GM18498 (cell line): ENCODE measurements around the gene TP53BP2.

Source experiments
- ATAC-seq: cut with Tn5 transposase; IDR thresholded peaks from one replicate; pipeline ENCODE4 v1.9.1; 2021; ENCODE audit warnings: mild to moderate bottlenecking, moderate library complexity; ENCODE audit not compliant: unreplicated experiment

Gene TP53BP2

DNA sequence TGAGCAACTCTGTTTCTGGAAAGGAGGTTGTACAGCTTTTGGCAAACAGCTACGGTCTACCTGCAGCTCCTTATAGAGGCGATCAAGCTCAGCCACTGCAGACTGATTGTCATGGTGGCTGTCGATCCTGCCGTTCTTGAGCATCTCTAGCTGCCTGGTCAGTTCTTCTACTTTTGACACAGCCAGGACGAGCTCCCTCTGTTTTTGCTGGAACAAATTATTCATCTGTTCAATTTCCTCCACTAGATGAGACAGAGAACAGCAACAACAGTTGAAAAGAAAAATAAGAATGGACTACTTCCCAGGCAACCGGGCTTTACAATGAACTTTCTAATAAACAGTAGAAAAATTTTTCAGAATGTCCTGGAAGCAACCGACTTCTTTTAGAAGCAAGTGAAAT, 42.5 kb downstream of the TP53BP2 start:
- ATAC-seq = no peak

GRCh38 chr1:223802602-223803001, 43.1 kb downstream of the TP53BP2 start:
- no peak for ATAC-seq

DNA sequence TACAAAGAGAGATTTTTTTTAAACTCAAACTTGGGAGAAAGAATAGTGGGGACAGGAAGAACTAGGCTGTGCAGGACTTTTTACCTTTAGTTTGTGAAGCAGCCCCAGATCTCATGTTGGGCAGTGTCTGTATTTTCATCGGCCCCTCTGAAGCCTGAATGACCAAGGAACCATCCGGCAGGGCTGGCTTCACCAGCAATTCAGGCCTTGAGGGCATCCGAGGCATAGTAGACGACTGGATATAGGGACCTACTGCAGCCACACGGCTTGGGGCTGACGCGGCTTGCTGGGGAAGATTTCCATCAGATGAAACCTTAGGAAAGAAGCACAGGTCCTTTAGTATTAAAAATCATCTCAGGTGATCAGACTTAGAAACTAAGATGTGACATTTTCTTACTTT, 43.7 kb downstream of the TP53BP2 start:
- ATAC-seq = no peak

DNA sequence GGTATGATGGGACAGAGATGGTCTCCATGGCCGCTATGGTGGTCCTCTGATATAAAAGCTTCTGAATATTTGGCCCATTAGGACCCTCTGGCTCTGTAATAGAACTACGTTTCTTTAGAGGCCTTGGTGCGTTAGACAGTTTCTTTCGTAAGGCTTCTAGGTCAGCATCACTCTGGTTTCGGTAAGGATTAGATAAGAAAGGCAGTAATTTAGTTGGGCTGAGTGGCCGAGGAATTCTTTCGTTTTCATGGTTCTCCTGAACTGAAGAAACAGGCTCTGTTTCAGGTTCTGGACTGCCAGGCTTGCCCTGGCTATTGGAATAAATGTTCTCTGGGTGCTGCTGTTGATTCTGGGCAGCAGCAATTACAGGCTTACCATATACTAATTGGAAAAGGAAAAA, 49.5 kb downstream of the TP53BP2 start:
- no peak for ATAC-seq

GRCh38 chr1:223794136-223794880, 51.4 kb downstream of the TP53BP2 start:
- ATAC-seq = no peak

GRCh38 chr1:223793716-223794115, 52.0 kb downstream of the TP53BP2 start:
- no peak for ATAC-seq

DNA sequence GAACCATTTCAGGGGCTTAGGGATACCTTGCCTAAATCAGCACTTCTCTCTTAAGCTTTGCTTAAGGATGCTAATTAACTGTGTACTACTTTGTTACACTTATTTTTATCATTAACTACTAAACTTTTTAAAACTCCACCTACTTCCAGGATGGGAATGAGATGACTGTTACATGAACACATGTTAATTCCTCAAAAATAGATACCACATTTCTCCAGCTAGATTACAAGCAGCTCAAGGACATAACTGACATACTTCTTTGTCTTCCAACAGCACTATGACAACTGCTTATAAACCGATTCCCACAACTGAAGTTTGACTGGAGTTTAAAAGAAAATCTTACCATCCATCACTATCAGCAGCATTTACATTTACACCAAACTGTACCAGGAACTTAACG, 53.7 kb downstream of the TP53BP2 start:
- ATAC-seq = no peak

- ATAC-seq = no peak
Measured at GRCh38 chr1:223788746-223789415, 56.9 kb downstream of the TP53BP2 start.

DNA sequence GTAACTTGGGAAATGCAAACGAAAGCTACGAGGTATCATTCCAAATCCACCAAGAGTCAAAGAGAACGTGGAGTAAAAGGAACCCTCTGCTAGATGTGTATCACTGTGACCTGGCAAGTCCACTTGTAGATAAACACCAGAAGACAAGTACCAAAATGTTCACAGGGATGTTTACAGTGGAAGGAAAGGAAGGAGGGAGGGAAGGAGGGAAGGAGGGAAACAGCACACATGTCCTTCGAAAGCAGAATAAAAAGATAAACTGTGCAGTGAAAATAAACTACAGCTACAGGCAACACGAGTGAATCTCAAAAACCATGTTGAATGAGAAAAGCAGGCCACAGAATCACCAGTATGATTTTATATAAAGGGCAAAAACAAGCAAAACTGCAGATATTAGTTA, 59.9 kb downstream of the TP53BP2 start:
- no peak for ATAC-seq

GRCh38 chr1:223784541-223784940, 61.2 kb downstream of the TP53BP2 start:
- ATAC-seq = no peak

DNA sequence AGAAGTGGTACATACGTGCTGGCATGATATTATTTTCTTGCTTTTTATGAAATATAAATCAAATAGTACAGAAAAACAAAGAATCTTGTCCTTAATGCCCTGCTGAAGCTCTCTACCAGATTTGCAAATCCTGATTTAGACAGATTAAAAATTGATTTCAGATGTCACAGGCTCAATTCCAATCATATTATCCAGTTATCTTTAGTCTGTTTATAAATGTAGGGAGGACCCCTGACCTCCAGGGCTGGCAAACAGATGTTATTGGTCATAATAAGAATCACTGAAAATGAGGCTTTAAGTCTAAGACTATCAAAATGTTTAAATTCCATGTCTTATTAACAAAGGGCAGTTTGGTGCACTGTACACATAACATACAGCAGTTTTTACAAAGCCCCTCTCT, 62.1 kb downstream of the TP53BP2 start:
- no peak for ATAC-seq

- ATAC-seq = no peak
Measured at GRCh38 chr1:223780949-223781348, 64.8 kb downstream of the TP53BP2 start.

DNA sequence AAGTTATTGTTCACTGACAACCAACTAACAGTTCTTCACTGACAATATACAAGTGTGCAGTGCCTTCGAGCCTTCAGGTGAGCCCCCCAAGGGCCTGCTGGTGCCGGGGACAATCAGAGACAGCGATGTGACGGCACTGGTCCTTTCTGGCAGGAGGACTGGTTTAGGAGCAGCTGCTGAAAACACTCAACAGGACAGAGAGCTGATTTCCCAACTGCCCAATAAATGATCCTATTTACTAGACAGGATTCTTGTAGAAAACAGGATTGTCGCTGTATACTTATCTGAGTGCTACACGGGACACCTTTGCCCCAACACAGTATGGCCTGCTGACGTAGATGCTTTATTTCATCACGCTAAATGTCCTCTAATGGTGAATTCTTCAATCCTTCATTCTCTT, 65.4 kb downstream of the TP53BP2 start:
- no peak for ATAC-seq

- no peak for ATAC-seq
Measured at GRCh38 chr1:223776826-223777454, 68.8 kb downstream of the TP53BP2 start.

GRCh38 chr1:223776075-223776814, 69.5 kb downstream of the TP53BP2 start:
- no peak for ATAC-seq

- ATAC-seq = no peak
Measured at GRCh38 chr1:223775711-223776074, 70.1 kb downstream of the TP53BP2 start.

- ATAC-seq = no peak
Measured at GRCh38 chr1:223775054-223775453, 70.7 kb downstream of the TP53BP2 start.

GRCh38 chr1:223774134-223774814, 71.5 kb downstream of the TP53BP2 start:
- ATAC-seq = no peak

DNA sequence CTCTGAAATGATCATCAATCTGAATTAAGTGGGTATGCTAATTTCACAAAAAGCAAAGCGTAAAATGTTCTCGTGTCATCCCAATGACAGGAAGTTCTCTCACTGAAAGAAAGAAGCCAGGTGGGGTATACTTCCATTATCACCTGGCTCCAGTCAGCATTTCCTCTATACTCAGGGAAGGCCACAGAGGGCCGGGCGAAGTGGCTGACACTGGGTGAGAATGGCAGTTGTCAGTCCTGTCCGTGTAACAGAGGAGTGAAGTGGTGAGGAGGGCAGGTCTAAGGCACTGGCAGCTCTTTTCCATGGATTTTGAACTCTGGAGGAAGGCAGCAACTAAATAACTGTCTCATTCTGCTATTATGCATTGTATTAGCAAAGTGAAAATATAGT, 73.0 kb downstream of the TP53BP2 start:
- ATAC-seq = no peak

DNA sequence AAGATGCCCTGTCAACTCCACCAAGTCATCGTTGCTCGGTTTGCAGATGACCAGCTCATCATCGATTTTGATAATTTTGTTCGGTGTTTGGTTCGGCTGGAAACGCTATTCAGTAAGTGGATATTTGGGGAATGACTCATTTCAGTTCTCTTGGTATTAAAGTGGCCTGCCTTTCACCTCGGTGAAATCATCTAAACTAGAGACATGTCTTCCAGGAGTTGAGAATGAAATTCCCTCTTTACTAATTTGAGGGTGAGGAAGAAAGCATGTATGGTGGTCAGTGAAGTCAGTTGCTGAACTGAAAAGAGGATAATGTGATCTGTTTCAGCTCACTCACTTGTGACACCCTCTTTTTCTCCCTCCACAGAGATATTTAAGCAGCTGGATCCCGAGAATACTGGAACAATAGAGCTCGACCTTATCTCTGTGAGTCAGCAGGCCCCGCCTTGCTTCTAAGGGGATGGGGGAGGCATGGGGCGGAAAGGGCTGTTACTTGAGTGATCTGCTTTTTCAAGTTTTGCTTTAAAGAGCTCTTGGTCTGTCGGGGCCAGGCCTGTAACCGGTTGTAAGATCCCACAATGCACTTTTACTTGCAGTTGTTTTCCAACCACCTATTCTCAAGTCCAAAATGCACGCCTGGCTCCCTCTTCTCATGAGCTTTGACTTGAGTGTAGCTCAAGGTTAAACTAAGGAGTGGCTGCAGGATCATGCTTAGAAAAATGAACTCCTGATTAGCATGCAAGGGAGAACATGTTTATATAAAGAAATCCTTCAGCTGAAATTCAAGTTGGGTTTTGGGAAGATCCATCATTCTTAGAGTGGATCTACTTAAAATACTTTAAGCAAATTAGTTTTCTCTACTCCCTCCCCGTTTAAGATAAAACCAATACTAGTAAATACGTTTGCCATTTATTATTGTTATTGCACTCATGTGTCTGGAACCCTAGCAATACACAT, 73.7 kb downstream of the TP53BP2 start:
- no peak for ATAC-seq
